Left ventricle myocardium inferior (tissue), 1 donor: ENCODE results near the gene LILRB2. TPM values are rescaled to one million over a fixed set of nuclear protein-coding genes. Genes with fewer than 3 reads are reported as not detected.

ENCODE experiments used
- DNase-seq: peaks from one replicate; pipeline ENCODE4 v3.0.0-alpha.2; 2020
- H3K27ac ChIP-seq: fragments of 200-600 bp; replicated peaks from 2 replicates; pipeline ENCODE4 v1.8.0; 2021
- H3K27me3 ChIP-seq: fragments of 200-600 bp; 2 replicates; pipeline ENCODE4 v1.8.0; 2021; ENCODE audit warnings: low read depth
- H3K36me3 ChIP-seq: fragments of 200-600 bp; 2 replicates; pipeline ENCODE4 v1.8.0; 2021
- H3K4me1 ChIP-seq: fragments of 200-600 bp; 2 replicates; pipeline ENCODE4 v1.8.0; 2021
- H3K4me3 ChIP-seq: fragments of 200-600 bp; 2 replicates; pipeline ENCODE4 v1.8.0; 2021; ENCODE audit warnings: mild to moderate bottlenecking, moderate library complexity
- H3K9me3 ChIP-seq: fragments of 200-600 bp; replicated peaks from 2 replicates; pipeline ENCODE4 v1.8.0; 2021
- intact Hi-C: fragments of 100-400 bp; cut with micrococcal nuclease; formaldehyde crosslinking; loops from one replicate; pipeline ENCODE4 v1.11.0; 2022
- total RNA-seq: library from RNA; stranded (reverse); fragmentation: NEBNext Ultra II Directional; extraction: Animal tissue kit (Norgen Biotek cat#: 25700); gene quantifications from one replicate; pipeline ENCODE4 v1.2.1, GENCODE V29; 2021
- TF ChIP-seq, protein P1 (sequence below): fragments of 200-600 bp; IDR thresholded peaks from 2 replicates; pipeline ENCODE4 v1.8.0; 2021; ENCODE audit warnings: antibody characterized with exemption, mild to moderate bottlenecking, borderline replicate concordance
- donor health status: DM: no; HTN: yes; CAD: no; lungs with severe emphysema.

The LILRB2 gene
- total RNA-seq, 1 donor from 2014 or later = 1.7 TPM

DNA sequence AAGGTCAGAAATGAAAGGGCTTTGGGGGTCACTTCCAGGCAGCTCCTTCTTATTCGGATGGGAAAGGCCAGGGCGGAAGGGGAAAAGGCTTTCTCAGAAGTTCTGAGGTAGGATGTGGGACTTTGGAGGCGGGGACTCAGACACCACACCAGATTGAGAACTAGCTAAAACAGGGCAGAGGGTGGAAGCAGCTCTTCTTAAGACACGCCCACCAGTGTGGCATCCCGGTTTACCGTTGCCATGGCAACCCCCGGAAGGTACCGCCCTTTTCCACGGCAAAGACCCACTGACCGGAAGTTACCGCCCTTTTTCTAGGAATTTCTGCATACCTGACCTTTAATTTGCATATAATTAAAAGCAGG lies 35.8 kb upstream of the LILRB2 start:
- intact Hi-C loops = no loop called here
- no peak for DNase-seq
- Histone ChIP-seq H3K9me3 (no peaks in the 10 kb centered on the region), H3K4me3 (no peak overlapping the region), H3K27ac (no peak overlapping the region), H3K36me3 (no peaks in the 10 kb centered on the region), H3K27me3 (peaks cover 98% of the 10 kb centered on the region), H3K4me1 (no peaks in the 10 kb centered on the region)
- TF ChIP-seq, protein P1, sequence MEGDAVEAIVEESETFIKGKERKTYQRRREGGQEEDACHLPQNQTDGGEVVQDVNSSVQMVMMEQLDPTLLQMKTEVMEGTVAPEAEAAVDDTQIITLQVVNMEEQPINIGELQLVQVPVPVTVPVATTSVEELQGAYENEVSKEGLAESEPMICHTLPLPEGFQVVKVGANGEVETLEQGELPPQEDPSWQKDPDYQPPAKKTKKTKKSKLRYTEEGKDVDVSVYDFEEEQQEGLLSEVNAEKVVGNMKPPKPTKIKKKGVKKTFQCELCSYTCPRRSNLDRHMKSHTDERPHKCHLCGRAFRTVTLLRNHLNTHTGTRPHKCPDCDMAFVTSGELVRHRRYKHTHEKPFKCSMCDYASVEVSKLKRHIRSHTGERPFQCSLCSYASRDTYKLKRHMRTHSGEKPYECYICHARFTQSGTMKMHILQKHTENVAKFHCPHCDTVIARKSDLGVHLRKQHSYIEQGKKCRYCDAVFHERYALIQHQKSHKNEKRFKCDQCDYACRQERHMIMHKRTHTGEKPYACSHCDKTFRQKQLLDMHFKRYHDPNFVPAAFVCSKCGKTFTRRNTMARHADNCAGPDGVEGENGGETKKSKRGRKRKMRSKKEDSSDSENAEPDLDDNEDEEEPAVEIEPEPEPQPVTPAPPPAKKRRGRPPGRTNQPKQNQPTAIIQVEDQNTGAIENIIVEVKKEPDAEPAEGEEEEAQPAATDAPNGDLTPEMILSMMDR = no peak

DNA sequence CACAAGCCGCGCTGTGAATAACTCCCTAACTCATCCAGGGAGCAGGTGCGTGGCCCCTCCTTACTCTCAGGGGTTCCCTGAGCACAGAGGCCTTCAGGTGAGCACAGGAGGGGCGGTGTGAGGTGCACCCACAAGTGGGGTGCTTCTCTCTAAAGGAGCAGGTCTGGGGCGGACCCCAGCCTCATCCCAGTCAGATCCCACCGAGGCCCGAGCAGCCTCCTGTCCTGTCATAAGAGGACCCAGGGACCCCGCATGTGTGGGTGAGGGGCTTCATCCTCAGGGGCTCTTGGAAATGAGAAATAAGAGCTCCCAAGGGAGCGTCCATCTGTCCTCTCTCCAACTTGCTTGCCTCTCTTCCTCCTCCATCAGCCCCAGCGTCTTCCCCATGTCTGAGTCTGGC lies 35.0 kb upstream of the LILRB2 start:
- no peak for DNase-seq
- intact Hi-C loops = no loop called here
- H3K4me1 ChIP-seq = no peaks in the 10 kb centered on the region
- no peak overlapping the region for H3K4me3 ChIP-seq
- no peaks in the 10 kb centered on the region for H3K36me3 ChIP-seq
- TF ChIP-seq, protein P1 = no peak
- H3K27ac ChIP-seq = no peak overlapping the region
- no peaks in the 10 kb centered on the region for H3K9me3 ChIP-seq
- peaks cover 98% of the 10 kb centered on the region for H3K27me3 ChIP-seq

DNA sequence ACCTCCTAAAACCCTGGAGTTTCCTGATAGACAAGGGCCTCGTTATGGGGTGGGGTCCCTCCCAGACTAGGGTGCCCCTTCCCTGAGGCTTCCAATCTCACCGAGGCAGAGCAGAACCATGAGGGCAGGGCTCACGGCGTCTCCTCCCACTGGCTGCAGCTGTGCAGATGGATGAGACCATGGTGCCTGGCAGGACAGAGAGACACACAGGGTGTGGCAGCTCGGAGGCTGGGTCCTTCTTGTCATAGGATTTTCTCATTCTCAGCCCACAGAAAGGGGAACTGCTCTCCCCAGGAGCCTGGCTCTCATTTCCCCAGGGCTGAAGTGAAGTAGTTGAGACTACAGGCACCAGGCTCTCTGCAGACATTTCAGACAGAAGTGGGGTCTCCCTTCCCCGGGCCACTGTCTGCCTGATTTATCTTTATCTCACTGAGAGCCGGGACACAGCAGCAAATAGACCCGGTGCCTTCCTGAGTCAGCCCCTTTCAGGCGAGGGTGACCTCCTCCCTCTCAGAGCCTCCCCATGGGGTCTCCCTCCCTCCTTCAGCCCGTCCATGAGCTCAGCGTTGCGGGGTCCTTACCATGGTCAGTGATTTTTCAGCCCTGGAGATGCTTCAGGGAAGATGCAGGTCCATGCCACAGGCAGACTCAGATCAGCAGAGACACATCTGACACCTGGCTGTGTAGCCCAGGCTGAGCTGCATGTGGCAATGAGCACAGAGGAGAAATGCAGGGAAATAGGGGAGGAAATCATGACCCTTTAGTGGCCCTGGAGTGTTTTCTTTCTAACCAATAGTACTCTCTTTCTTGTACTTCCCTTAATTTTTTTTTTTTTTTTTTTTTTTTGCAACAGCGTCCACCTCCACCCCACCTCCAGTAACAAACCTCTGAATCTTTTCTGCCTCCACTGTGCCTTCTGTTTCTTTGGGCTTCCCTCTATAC lies 31.8 kb upstream of the LILRB2 start, which contains the start of gene LILRA5:
Gene LILRA5, minus strand, starts transcription at position 731 of the 942 bp plus-strand sequence. Its CDS starts 147 bp downstream, at position 584.
- Histone ChIP-seq H3K36me3 (no peaks in the 10 kb centered on the region), H3K27ac (no peak within 1 kb of the TSS), H3K9me3 (no peaks in the 10 kb centered on the region), H3K4me3 (no peak within 1 kb of the TSS), H3K27me3 (peaks cover 82% of the 10 kb centered on the region), H3K4me1 (no peaks in the 10 kb centered on the region)
- intact Hi-C loops = no loop called here
- TF ChIP-seq, protein P1 = no peak
- DNase-seq = peak; percentile 50

DNA sequence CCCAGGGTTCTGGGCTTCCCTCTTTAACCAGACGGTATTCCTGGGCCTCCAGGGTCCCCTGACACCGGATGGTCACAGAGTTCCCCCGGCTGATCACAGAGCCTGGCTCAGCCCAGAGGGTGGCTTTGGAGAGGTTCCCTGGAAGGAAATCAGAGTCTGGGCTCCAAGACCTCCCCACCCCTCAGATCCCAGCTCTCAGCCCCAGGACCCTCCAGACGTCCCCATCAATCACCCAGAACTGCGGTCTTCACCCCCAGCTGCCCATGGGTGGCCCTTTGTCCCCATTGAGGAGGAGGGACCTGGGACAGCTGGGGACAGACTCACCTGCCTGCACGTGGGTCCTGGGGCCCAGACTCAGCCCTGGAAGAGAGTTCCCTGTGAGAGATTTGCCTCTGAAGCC lies 31.1 kb upstream of the LILRB2 start:
- Histone ChIP-seq H3K4me1 (no peaks in the 10 kb centered on the region), H3K9me3 (no peaks in the 10 kb centered on the region), H3K27me3 (peaks cover 82% of the 10 kb centered on the region), H3K27ac (no peak overlapping the region), H3K36me3 (no peaks in the 10 kb centered on the region), H3K4me3 (no peak overlapping the region)
- DNase-seq = no peak
- intact Hi-C loops = no loop called here
- TF ChIP-seq, protein P1 = no peak

DNA sequence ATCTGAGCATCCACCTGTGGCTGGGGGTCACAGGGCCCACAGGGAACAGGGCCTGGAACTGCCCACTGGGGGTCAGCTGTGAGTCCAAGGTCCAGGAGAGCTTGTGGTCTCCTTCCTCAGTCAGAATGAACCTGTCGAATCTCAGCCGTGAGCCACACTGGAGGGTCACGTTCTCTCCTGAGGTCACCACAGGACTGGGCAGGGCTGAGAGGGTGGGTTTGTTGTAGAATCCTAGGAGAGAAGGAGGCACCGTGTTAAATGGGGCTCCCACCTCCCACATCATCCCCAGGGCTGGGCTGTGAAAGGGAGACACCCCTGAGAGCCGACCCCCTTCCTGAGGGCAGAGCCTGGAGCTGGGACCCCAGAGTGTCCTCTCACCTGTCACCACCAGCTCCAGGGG lies 30.6 kb upstream of the LILRB2 start:
- Histone ChIP-seq H3K4me3 (no peak overlapping the region), H3K27me3 (peaks cover 82% of the 10 kb centered on the region), H3K36me3 (no peaks in the 10 kb centered on the region), H3K27ac (no peak overlapping the region), H3K4me1 (no peaks in the 10 kb centered on the region), H3K9me3 (no peaks in the 10 kb centered on the region)
- intact Hi-C loops = no loop called here
- no peak for DNase-seq
- TF ChIP-seq, protein P1 = no peak
